MM.1S (cell line): ENCODE data around the gene PCSK9.

Experiments used
- DNase-seq: peaks from one replicate; pipeline ENCODE4 v3.0.0-alpha.2; 2015
- H2AFZ ChIP-seq: fragments of 300-600 bp; sonication (generic); 2 replicates; pipeline ENCODE4 v1.6.0; 2016; ENCODE audit warnings: antibody characterized with exemption, low read length
- H3F3A ChIP-seq: fragments of 300-600 bp; sonication (generic); 2 replicates; pipeline ENCODE4 v1.6.1; 2016; ENCODE audit warnings: mild to moderate bottlenecking, antibody characterized with exemption, low read length, moderate library complexity, mixed read lengths; ENCODE audit not compliant: insufficient read depth
- H3K27ac ChIP-seq: fragments of 300-600 bp; sonication (generic); 2 replicates; pipeline ENCODE4 v1.5.1; 2016; ENCODE audit warnings: mild to moderate bottlenecking, low read length
- H3K27me3 ChIP-seq: fragments of 300-600 bp; sonication (generic); replicated peaks from 2 replicates; pipeline ENCODE4 v1.6.0; 2016; ENCODE audit warnings: low read length; ENCODE audit not compliant: insufficient read depth
- H3K36me3 ChIP-seq: fragments of 300-600 bp; sonication (generic); replicated peaks from 2 replicates; pipeline ENCODE4 v1.6.1; 2016; ENCODE audit warnings: mild to moderate bottlenecking, low read length, mixed read lengths; ENCODE audit not compliant: insufficient read depth
- H3K4me1 ChIP-seq: fragments of 300-600 bp; sonication (generic); 2 replicates; pipeline ENCODE4 v1.6.1; 2016; ENCODE audit warnings: low read length, mixed read lengths
- H3K4me2 ChIP-seq: fragments of 300-600 bp; sonication (generic); 2 replicates; pipeline ENCODE4 v1.6.0; 2016; ENCODE audit warnings: low read depth, low read length
- H3K4me3 ChIP-seq: fragments of 300-600 bp; sonication (generic); 2 replicates; pipeline ENCODE4 v1.5.1; 2016; ENCODE audit warnings: low read length, mixed read lengths
- H3K79me2 ChIP-seq: fragments of 300-600 bp; sonication (generic); 2 replicates; pipeline ENCODE4 v1.6.1; 2016; ENCODE audit warnings: mixed run types, low read length, mixed read lengths
- H3K9ac ChIP-seq: fragments of 300-600 bp; sonication (generic); 2 replicates; pipeline ENCODE4 v1.6.1; 2016; ENCODE audit warnings: low read length, mixed read lengths
- H3K9me2 ChIP-seq: fragments of 300-600 bp; sonication (generic); replicated peaks from 2 replicates; pipeline ENCODE4 v1.6.1; 2016; ENCODE audit warnings: mild to moderate bottlenecking, low read length, mixed read lengths; ENCODE audit not compliant: insufficient read depth
- H3K9me3 ChIP-seq: fragments of 300-600 bp; sonication (generic); replicated peaks from 2 replicates; pipeline ENCODE4 v1.6.1; 2016; ENCODE audit warnings: mild to moderate bottlenecking, low read length, mixed read lengths; ENCODE audit not compliant: insufficient read depth
- H4K20me1 ChIP-seq: fragments of 300-600 bp; sonication (generic); 2 replicates; pipeline ENCODE4 v1.6.1; 2016; ENCODE audit warnings: mild to moderate bottlenecking, low read length, moderate library complexity, mixed read lengths; ENCODE audit not compliant: insufficient read depth
- EZH2 ChIP-seq: fragments of 300-600 bp; sonication (generic); optimal IDR thresholded peaks from 2 replicates; pipeline ENCODE3; 2017; ENCODE audit warnings: low read depth, mild to moderate bottlenecking, antibody characterized with exemption, low read length, mixed read lengths
- EZH2phosphoT487 ChIP-seq: fragments of 300-600 bp; sonication (generic); IDR thresholded peaks from 2 replicates; pipeline ENCODE4 v1.6.1; 2018; ENCODE audit warnings: antibody characterized with exemption, low read length
- TF ChIP-seq, protein P1 (sequence below): fragments of 300-600 bp; sonication (generic); IDR thresholded peaks from 2 replicates; pipeline ENCODE4 v1.5.1; 2016; ENCODE audit warnings: antibody characterized with exemption, low read length, mixed read lengths

PCSK9 gene

GRCh38 chr1:55052221-55053142, 13.1 kb downstream of the PCSK9 start:
- Histone ChIP-seq H4K20me1 (no peaks in the 10 kb centered on the region), H2AFZ (no peak overlapping the region), H3K4me3 (no peak overlapping the region), H3K9me3 (no peaks in the 10 kb centered on the region), H3K9me2 (no peaks in the 10 kb centered on the region), H3K9ac (no peak overlapping the region), H3K36me3 (no peaks in the 10 kb centered on the region), H3K27ac (no peak overlapping the region), H3K4me2 (no peak overlapping the region), H3F3A (no peaks in the 10 kb centered on the region), H3K79me2 (no peaks in the 10 kb centered on the region), H3K4me1 (no peaks in the 10 kb centered on the region), H3K27me3 (no peaks in the 10 kb centered on the region)
- DNase-seq: no peak
- TF ChIP-seq, protein P1, sequence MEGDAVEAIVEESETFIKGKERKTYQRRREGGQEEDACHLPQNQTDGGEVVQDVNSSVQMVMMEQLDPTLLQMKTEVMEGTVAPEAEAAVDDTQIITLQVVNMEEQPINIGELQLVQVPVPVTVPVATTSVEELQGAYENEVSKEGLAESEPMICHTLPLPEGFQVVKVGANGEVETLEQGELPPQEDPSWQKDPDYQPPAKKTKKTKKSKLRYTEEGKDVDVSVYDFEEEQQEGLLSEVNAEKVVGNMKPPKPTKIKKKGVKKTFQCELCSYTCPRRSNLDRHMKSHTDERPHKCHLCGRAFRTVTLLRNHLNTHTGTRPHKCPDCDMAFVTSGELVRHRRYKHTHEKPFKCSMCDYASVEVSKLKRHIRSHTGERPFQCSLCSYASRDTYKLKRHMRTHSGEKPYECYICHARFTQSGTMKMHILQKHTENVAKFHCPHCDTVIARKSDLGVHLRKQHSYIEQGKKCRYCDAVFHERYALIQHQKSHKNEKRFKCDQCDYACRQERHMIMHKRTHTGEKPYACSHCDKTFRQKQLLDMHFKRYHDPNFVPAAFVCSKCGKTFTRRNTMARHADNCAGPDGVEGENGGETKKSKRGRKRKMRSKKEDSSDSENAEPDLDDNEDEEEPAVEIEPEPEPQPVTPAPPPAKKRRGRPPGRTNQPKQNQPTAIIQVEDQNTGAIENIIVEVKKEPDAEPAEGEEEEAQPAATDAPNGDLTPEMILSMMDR: no peak

GRCh38 chr1:55053265-55053954, 14.1 kb downstream of the PCSK9 start:
- Histone ChIP-seq H3K9me2 (no peaks in the 10 kb centered on the region), H4K20me1 (no peaks in the 10 kb centered on the region), H3K4me3 (no peak overlapping the region), H3K27me3 (no peaks in the 10 kb centered on the region), H3F3A (no peaks in the 10 kb centered on the region), H3K9me3 (no peaks in the 10 kb centered on the region), H3K9ac (no peak overlapping the region), H3K36me3 (no peaks in the 10 kb centered on the region), H3K27ac (no peak overlapping the region), H2AFZ (no peak overlapping the region), H3K4me2 (no peak overlapping the region), H3K4me1 (no peaks in the 10 kb centered on the region), H3K79me2 (no peaks in the 10 kb centered on the region)
- DNase-seq: no peak
- TF ChIP-seq, protein P1: no peak
- TF ChIP-seq EZH2phosphoT487: no peak

DNA sequence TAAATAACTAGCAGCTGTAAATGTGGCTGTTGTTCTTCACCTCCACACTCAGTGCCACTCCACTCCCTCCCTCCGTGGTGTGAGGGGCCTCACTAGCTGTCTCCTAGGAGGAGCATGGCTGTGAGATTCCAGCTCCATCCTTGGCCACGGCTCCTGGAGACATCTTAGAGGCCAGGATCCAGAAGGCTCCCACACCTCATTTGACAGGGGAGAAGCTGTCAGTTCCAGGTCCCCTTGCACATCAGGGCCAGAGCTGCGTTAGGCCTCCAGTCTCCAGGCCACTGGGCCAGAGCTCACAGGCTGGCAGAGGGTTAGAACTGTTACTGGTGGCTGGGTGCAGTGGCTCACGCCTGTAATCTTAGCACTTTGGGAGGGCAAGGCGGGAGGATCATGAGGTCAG, 15.0 kb downstream of the PCSK9 start:
- Histone ChIP-seq H2AFZ (no peak overlapping the region), H3F3A (no peaks in the 10 kb centered on the region), H3K27me3 (no peaks in the 10 kb centered on the region), H3K9ac (no peak overlapping the region), H3K27ac (no peak overlapping the region), H3K4me2 (no peak overlapping the region), H3K4me1 (no peaks in the 10 kb centered on the region), H4K20me1 (no peaks in the 10 kb centered on the region), H3K36me3 (no peaks in the 10 kb centered on the region), H3K9me3 (no peaks in the 10 kb centered on the region), H3K4me3 (no peak overlapping the region), H3K79me2 (no peaks in the 10 kb centered on the region), H3K9me2 (no peaks in the 10 kb centered on the region)
- no peak for DNase-seq
- TF ChIP-seq EZH2 (no peak), EZH2phosphoT487 (no peak)
- TF ChIP-seq, protein P1: no peak
